Activated T-helper 1 cell treated with Interleukin-2 at 50 U/mL for 16 hours (primary cell): Measurements from ENCODE around the gene CDKAL1.
"Not testable (repeated sequence)": the region's sequence is repeated elsewhere in the genome, so short reads cannot be mapped to it uniquely, and the experiment has no call there.

Experiments used
- DNase-seq: peaks from one replicate; pipeline ENCODE4 v3.0.0-alpha.2; 2020; ENCODE audit warnings: low read depth

Gene CDKAL1

DNA sequence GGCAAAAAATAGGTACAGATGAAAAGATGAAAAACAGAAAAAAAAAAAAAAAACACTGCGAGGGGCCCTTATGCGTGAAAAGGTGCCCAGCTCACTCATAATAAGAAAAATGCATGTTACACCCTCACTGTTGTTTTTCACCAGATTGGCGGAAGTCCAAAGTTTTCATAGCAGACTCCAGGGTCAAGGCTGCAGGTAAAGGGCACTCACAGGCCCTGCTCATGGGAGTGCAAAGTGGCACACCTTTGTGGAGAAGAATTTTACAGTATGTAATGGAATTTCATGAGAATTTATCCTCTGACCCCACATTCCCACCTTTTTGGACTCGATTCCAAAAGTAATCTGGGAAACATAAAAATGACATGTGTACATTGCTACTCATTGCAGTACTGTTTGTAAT is 108.2 kb downstream of the CDKAL1 start:
- no peak for DNase-seq

- no peak for DNase-seq
Observed at GRCh38 chr6:20644667-20645370, 110.6 kb downstream of the CDKAL1 start.

DNA sequence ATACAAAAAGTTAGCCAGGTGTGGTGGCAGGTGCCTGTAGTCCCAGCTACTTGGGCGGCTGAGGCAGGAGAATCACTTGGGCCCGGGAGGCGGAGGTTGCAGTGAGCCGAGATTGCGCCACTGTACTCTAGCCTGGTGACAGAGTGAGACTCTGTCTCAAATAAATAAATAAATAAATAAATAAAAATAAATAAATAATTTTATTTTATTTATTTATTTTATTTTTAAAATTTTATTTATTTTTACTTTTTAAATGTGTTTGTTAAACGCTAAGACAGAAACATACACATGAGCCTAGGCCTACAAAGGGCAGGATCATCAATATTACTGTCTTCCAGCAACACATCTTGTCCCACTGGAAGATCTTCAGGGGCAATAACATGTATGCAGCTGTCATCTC is 111.3 kb downstream of the CDKAL1 start:
- not testable (repeated sequence) for DNase-seq

GRCh38 chr6:20647585-20647984 is 113.3 kb downstream of the CDKAL1 start:
- no peak for DNase-seq

DNA sequence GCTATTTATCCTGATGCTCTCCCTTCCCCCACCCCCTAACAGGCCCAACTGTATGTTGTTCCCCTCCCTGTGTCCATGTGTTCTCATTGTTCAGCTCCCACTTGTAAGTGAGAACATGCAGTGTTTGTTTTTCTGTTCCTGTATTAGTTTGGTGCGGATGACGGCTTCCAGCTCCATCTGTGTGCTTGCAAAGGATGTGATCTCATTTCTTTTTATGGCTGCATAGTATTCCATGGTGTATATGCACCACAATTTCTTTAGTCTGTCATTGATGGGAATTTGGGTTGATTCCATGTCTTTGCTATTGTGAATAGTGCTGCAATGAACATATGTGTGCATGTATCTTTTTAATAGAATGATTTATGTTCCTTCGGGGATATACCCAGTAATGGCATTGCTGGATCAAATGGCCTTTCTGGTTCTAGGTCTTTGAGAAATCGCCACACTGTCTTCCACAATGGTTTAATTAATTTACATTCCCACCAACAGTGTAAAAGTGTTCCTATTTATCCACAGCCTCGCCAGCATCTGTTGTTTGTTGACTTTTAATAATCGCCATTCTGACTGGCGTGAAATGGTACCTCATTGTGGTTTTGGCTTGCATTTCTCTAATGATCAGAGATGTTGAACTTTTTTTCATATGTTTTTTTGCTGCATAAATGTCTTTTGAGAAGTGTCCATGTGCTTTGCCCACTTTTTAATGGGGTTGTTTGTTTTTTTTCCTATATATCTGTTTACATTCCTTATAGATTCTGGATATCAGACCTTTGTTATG is 115.6 kb downstream of the CDKAL1 start:
- not testable (repeated sequence) for DNase-seq

- DNase-seq = no peak
Observed at GRCh38 chr6:20652299-20653084, 118.2 kb downstream of the CDKAL1 start.

GRCh38 chr6:20653085-20653479 is 118.8 kb downstream of the CDKAL1 start:
- no peak for DNase-seq

GRCh38 chr6:20655317-20655716 is 121.1 kb downstream of the CDKAL1 start:
- no peak for DNase-seq

DNA sequence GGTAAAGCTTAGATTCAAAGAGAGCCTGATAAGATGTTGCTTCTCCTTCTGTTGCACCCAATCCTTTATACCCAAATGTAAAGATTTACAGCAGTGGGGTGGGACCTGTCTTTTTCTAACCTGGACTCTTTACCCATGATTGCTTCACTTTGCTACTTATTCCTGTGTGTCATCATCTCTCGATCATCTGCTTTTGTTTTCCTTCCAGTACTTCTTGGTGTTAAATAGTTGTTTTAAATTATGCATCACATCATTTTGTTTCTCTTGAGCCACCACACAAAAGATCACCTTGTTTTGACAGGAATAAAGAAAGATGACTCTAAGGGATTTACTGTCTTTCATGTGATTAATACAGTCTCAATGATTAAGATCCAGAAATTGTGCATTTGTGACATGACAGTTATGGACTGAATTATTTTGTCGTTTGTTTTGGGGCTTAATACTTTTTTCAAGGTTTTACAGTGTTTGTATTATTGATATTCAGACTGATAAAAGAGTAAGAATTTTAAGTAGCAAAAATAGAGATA is 123.1 kb downstream of the CDKAL1 start:
- DNase-seq = no peak

DNA sequence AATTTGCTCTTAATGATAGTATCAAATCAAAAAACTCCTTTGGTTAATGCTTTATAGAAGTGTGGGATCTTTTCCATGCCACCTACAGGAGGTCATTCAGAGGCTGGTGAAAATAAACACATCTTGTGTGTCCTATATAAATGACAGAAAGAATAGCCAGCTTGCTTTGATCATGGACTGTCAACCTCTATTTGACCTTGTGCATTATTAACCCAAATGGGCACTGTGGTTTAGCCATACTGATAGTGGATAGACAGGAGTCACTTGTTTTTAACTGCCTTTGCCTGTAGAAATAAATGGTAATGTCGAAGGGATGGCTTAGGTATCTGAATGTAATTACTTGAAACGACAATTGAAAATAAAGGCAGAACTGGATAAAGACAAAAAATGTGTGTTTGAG is 123.8 kb downstream of the CDKAL1 start:
- DNase-seq = no peak

DNA sequence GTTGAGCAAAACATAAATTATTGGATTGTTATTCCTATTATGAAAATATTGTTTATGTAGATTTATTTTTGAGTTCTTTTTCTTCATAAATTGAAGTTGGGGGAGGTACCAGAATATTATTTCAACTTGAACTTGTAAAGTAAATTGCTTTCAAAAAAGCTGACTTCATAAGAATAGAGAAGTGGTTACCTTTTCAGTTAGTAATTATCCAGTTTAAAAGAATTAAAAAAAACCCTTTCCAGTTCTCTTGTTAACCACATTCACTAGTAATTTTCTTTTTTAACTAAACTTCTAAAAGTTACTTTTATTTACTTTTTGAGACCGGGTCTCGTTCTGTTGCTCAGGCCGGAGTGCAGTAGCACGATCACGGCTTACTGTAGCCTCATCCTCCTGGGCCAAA is 124.3 kb downstream of the CDKAL1 start:
- DNase-seq = no peak

- DNase-seq = no peak
Observed at GRCh38 chr6:20660534-20660933, 126.3 kb downstream of the CDKAL1 start.

DNA sequence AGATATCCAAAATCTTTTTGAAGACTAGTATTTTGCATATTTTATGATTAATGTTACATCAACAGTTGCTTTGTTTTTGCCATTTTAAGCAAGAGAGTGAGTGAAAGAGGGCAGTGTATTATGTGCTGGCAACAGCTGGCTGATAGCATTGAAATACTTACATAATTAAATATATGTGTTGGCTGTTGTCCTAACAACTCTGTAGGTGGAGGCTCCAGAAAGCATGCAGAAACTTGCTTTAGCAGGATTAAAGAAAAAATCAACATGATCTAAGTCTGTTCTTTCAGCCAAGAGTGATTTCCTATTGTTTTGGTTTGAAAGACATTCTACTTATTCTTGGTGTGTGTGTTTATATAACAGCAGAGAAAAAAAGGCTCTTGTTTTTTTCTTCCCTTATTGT is 127.5 kb downstream of the CDKAL1 start:
- DNase-seq = no peak

DNA sequence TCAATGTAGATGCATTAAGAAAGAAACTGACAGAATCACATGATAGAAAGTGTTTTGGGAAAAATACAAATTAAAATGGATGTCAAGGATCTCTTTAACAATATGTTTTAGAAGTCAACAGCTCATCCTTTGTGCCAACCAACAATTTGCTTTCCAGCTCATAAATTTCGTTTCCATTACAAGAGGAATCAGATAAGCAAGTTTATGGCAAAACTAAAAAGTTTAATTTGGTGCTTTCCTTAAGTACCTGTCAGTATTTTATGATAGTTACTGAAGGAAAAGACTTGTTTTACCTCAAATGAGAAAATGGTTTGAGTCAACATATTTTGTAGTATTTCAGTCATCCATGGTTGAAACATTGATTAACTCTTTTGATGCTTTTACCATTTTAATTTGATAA is 130.0 kb downstream of the CDKAL1 start:
- DNase-seq = no peak

DNA sequence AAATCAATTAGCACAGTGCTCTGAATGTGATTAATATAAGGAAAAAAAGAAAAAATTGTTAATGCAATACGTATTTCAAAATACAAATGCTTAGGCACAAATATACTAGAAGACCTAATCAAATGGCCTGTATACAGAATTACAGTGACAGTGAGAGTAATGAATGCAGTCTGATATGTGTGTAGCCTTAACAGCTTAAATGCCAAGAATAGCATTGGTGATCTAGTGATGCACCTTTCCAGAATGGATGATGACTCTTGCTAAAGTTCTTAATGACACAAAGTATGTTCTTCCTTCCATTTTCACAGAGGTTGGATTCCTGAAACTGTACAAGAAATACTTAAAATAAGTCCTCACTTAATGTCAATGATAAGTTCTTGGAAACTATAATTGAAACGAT is 131.0 kb downstream of the CDKAL1 start:
- DNase-seq = no peak

- no peak for DNase-seq
Observed at GRCh38 chr6:20669571-20670314, 135.5 kb downstream of the CDKAL1 start.

- DNase-seq = no peak
Observed at GRCh38 chr6:20670750-20671149, 136.5 kb downstream of the CDKAL1 start.

- no peak for DNase-seq
Observed at GRCh38 chr6:20672038-20672437, 137.8 kb downstream of the CDKAL1 start.

- DNase-seq = no peak
Observed at GRCh38 chr6:20673458-20673857, 139.2 kb downstream of the CDKAL1 start.

DNA sequence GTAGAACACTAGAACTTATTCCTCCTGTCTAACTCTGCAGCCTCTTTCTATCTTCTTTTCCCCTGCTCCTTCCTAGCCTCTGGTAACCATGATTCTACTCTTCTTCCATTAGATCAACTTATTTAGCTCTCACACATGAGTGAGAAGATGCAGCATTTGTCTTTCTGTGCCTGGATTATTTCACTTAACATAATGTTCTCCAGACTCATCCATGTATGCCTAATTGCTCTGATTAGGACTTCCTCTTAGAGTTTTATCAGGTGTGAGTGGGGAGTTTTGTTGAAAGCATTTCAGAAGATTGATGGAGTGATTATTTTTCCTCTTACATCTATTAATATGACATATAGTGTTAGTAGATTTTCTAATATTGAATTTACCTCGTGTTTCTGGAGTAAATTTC is 140.4 kb downstream of the CDKAL1 start:
- no peak for DNase-seq

DNA sequence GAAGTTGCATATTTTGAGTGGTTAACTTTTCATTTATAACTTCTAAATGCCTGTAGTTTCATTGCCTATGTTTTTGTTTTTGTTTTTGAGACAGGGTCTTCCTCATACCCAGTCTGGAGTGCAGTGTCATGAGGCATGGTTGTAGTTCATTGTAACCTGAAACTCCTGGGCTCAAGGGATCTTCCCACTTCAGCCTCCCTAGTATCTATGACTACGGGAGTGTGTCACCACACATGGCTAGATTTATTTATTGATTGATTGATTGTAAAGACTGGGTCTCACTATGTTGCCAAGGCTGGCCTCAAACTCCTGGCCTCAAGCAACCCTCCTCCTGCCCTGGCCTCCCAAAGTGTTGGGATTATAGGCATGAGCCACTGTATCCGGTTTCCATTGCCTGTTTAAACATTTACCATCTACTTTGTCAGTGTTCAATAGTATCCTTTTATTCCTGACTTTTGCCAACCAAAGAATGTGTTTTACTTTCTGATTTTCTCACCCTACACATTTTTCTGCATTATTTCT is 144.6 kb downstream of the CDKAL1 start:
- no peak for DNase-seq

- DNase-seq = no peak
Observed at GRCh38 chr6:20680697-20681165, 146.5 kb downstream of the CDKAL1 start.
